ENCODE data around the gene FLNC.

DNA sequence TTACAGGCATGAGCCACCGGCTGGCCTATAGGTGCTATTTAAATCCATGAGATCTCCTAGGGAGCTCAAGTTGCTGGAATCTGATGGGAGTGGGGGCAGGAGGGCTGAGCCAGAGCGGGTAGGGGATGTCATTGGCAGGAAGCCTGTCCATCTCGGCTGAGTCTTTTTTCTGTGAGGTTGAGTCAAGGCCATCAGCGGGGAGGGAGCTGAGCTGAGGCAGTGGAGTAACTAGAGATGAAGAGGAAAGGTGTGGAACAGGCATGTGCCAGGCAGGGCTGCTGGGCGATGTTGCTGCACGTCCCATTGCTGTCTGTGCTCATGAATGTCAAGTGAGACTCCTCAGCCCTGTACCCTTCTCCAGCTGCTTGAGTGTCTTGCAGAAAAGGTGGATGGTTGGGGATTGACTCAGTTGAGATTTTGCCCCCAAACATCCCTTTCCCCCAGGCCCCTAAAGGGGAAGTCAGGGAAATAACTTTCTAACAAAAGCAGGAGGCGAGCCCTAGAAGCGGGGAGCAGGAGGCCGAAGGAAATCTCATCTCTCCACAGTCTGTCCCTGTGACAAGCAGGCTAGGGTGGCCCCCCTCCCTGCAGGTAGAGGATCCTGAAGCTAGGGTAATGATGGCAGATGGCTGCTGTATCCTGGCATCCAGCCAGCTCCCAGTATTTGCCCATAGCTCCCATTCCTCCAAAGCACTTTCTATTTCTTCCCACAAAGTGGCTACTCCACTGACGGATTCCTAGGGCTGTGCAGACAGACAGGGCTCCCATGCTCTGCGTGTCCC, 37.8 kb downstream of the FLNC start:
- TF ChIP-seq, protein P1, sequence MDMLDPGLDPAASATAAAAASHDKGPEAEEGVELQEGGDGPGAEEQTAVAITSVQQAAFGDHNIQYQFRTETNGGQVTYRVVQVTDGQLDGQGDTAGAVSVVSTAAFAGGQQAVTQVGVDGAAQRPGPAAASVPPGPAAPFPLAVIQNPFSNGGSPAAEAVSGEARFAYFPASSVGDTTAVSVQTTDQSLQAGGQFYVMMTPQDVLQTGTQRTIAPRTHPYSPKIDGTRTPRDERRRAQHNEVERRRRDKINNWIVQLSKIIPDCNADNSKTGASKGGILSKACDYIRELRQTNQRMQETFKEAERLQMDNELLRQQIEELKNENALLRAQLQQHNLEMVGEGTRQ (IDR thresholded peaks at IDR 0.05; ENCODE audit: low read depth, low read length), result no peak
- TF ChIP-seq, protein P2, sequence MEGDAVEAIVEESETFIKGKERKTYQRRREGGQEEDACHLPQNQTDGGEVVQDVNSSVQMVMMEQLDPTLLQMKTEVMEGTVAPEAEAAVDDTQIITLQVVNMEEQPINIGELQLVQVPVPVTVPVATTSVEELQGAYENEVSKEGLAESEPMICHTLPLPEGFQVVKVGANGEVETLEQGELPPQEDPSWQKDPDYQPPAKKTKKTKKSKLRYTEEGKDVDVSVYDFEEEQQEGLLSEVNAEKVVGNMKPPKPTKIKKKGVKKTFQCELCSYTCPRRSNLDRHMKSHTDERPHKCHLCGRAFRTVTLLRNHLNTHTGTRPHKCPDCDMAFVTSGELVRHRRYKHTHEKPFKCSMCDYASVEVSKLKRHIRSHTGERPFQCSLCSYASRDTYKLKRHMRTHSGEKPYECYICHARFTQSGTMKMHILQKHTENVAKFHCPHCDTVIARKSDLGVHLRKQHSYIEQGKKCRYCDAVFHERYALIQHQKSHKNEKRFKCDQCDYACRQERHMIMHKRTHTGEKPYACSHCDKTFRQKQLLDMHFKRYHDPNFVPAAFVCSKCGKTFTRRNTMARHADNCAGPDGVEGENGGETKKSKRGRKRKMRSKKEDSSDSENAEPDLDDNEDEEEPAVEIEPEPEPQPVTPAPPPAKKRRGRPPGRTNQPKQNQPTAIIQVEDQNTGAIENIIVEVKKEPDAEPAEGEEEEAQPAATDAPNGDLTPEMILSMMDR (conservative IDR thresholded peaks at IDR 0.05; ENCODE audit: low read depth, low read length), result no peak
- no peak for TF ChIP-seq RFX5 (IDR thresholded peaks at IDR 0.05; ENCODE audit: low read depth, low read length)

Data from IMR-90 (cell line).